HCT116 (cell line): ENCODE data around the gene GZF1.

Source experiments
- ATF3 ChIP-seq: IDR thresholded peaks from 2 replicates; pipeline ENCODE4 v1.6.1; 2012
- CBX3 ChIP-seq: IDR thresholded peaks from 2 replicates; pipeline ENCODE4 v1.6.1; 2012; ENCODE audit warnings: low read depth
- CTCF ChIP-seq, 3 experiments: fragments of 200-600 bp in 1 of 3; sonication (generic) in 1 of 3; IDR thresholded peaks in 2 of 3; conservative IDR thresholded peaks in 1 of 3; 2 replicates each; pipeline ENCODE4 v1.5.1; 2012 to 2017; ENCODE audit warnings: low read depth in 2 of 3, low read length in 2 of 3, antibody characterized with exemption in 1 of 3, borderline replicate concordance in 1 of 3, control low read depth in 1 of 3, mild to moderate bottlenecking in 1 of 3, mixed read lengths in 1 of 3, mixed run types in 1 of 3, moderate library complexity in 1 of 3; ENCODE audit not compliant: insufficient read depth in 1 of 3
- EZH2 ChIP-seq: fragments of 200-600 bp; sonication (generic); IDR thresholded peaks from 2 replicates; pipeline ENCODE4 v1.6.1; 2017; ENCODE audit warnings: antibody characterized with exemption, mixed run types
- EZH2phosphoT487 ChIP-seq: fragments of 200-600 bp; IDR thresholded peaks from 2 replicates; pipeline ENCODE4 v1.6.1; 2018; ENCODE audit warnings: antibody characterized with exemption, borderline replicate concordance
- POLR2A ChIP-seq: IDR thresholded peaks from 2 replicates; pipeline ENCODE4 v1.7.0; 2011; ENCODE audit warnings: borderline replicate concordance; ENCODE audit not compliant: insufficient read depth, insufficient read length; ENCODE audit errors: extremely low read depth
- POLR2AphosphoS5 ChIP-seq: IDR thresholded peaks from 2 replicates; pipeline ENCODE4 v1.6.1; 2011; ENCODE audit warnings: mild to moderate bottlenecking, low read depth, low read length, moderate library complexity
- REST ChIP-seq: IDR thresholded peaks from 2 replicates; pipeline ENCODE4 v1.6.1; 2012; ENCODE audit warnings: low read depth
- TCF7L2 ChIP-seq: IDR thresholded peaks from 2 replicates; pipeline ENCODE4 v1.7.0; 2011; ENCODE audit warnings: borderline replicate concordance, inconsistent platforms; ENCODE audit not compliant: insufficient read depth, insufficient read length; ENCODE audit errors: extremely low read depth
- ZNF274 ChIP-seq: fragments of 200-500 bp; sonication (Bioruptor generic); IDR thresholded peaks from 2 replicates; pipeline ENCODE4 v1.6.1; 2014; ENCODE audit warnings: mild to moderate bottlenecking, low read depth, low read length, inconsistent platforms

GRCh38 chr20:23408957-23409356 is 47.0 kb downstream of the GZF1 start:
- TF ChIP-seq POLR2AphosphoS5 (no peak), EZH2 (no peak), EZH2phosphoT487 (no peak), POLR2A (no peak), CTCF (IDR thresholded peaks at IDR 0.05 in 2 of 3, conservative IDR thresholded peaks at IDR 0.05 in 1 of 3; ENCODE audit: borderline replicate concordance in 1 of 3, insufficient read depth in 1 of 3, low read depth in 2 of 3, low read length in 2 of 3) (no peak), ZNF274 (no peak), TCF7L2 (no peak), CBX3 (no peak), REST (no peak), ATF3 (no peak)
